Tibial artery (tissue), 4 donors: ENCODE measurements around the gene FGD5.

Experiments used
- DNase-seq, 2 donors: peaks; one replicate each; pipeline ENCODE4 v3.0.0-alpha.2; 2019
- H3K27ac ChIP-seq, 2 donors: fragments of 200-600 bp; sonication (generic) in 1 of 2; 1 replicate in 1 of 2; 2 replicates in 1 of 2; pipeline ENCODE4 v1.5.1; 2018 to 2019; ENCODE audit warnings: mild to moderate bottlenecking in 1 of 2
- H3K27me3 ChIP-seq, 2 donors: fragments of 200-600 bp; sonication (generic) in 1 of 2; one replicate each; pipeline versions ENCODE4 v1.5.1 to v1.6.0; 2016 to 2019
- H3K36me3 ChIP-seq, 3 donors: fragments of 200-600 bp; sonication (generic) in 2 of 3; one replicate each; pipeline ENCODE4 v1.5.1; 2016 to 2019; ENCODE audit warnings: mild to moderate bottlenecking in 2 of 3
- H3K4me1 ChIP-seq, 4 donors: fragments of 200-600 bp; sonication (generic) in 2 of 4; 1 replicate in 3 of 4; 2 replicates in 1 of 4; pipeline ENCODE4 v1.5.1; 2016 to 2019
- H3K4me3 ChIP-seq, 2 donors: fragments of 200-600 bp; sonication (generic) in 1 of 2; 1 replicate in 1 of 2; 2 replicates in 1 of 2; pipeline ENCODE4 v1.5.1; 2018 to 2019; ENCODE audit warnings: mild to moderate bottlenecking in 2 of 2
- H3K9me3 ChIP-seq, 3 donors: fragments of 200-600 bp; sonication (generic) in 1 of 3; one replicate each; pipeline ENCODE4 v1.5.1; 2016 to 2019
- intact Hi-C: fragments of 100-400 bp; cut with DNase I; formaldehyde crosslinking; loops from one replicate; pipeline ENCODE4 v1.15.0; 2023; ENCODE audit warnings: low total_unique reads
- TF ChIP-seq, protein P1 (sequence below), 2 experiments: fragments of 200-600 bp in 1 of 2; fragments of 450-650 bp in 1 of 2; IDR thresholded peaks; one replicate each; pipeline ENCODE4 v1.5.1; 2017 to 2019; ENCODE audit warnings: antibody characterized with exemption in 2 of 2, mild to moderate bottlenecking in 1 of 2, moderate library complexity in 1 of 2

Gene FGD5

DNA sequence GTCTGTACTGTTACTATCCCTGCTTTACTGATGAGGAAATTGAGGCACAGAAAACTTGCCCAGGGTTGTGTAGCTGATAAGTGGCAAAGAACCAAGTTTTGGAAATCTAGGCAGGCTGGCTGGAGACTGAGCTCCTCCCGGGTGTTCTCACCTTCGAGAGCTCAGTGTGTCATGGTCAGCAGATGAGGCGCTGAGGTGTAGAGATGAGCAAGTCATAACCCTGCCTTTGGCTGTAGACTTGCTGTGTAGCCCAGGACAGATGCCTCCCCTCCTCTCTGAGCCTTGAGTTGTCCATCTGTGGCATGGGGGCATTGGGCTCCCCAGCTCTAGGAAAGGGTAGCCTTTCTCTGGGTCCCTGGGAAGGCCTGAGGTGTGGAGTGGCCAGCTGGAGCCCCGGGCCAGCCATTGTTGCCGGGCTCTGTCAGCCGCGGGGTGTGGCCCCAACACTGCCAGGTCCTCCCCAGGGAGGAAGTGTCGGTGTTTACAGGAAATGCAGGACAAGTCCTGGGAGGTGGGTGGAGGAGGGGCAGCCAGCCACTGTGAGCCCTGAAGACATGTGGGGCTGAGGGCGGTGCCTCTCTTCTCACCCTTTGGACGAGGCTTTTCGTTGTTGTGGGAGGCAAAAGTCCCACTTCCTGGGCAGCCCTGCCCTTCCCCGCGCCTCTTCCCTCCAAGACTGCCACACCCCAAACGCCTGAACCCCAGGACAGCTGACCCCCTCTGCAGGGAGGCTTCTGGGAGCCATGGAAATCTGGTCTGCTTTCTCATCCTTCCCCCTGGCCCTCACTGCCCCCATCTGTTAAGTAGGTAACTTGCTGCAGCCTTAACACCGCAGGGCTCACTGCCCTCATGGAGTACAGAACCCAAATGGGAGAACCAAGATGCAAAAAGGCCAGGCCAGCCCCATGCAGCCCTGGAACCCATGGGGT, 29.1 kb downstream of the FGD5 start:
- Histone ChIP-seq H3K4me3 (no peak overlapping the region), H3K9me3 (no peaks in the 10 kb centered on the region), H3K36me3 (no peaks in the 10 kb centered on the region), H3K27me3 (peaks cover 0 to 3% of the 10 kb centered on the region in 2 donors), H3K4me1 (peaks cover 0 to 7% (median 0%) of the 10 kb centered on the region in 4 donors), H3K27ac (no peak overlapping the region)
- intact Hi-C loops: no loop called here
- TF ChIP-seq, protein P1, sequence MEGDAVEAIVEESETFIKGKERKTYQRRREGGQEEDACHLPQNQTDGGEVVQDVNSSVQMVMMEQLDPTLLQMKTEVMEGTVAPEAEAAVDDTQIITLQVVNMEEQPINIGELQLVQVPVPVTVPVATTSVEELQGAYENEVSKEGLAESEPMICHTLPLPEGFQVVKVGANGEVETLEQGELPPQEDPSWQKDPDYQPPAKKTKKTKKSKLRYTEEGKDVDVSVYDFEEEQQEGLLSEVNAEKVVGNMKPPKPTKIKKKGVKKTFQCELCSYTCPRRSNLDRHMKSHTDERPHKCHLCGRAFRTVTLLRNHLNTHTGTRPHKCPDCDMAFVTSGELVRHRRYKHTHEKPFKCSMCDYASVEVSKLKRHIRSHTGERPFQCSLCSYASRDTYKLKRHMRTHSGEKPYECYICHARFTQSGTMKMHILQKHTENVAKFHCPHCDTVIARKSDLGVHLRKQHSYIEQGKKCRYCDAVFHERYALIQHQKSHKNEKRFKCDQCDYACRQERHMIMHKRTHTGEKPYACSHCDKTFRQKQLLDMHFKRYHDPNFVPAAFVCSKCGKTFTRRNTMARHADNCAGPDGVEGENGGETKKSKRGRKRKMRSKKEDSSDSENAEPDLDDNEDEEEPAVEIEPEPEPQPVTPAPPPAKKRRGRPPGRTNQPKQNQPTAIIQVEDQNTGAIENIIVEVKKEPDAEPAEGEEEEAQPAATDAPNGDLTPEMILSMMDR (IDR thresholded peaks at IDR 0.05): no peak
- peak; percentile 60 to 76 for DNase-seq

DNA sequence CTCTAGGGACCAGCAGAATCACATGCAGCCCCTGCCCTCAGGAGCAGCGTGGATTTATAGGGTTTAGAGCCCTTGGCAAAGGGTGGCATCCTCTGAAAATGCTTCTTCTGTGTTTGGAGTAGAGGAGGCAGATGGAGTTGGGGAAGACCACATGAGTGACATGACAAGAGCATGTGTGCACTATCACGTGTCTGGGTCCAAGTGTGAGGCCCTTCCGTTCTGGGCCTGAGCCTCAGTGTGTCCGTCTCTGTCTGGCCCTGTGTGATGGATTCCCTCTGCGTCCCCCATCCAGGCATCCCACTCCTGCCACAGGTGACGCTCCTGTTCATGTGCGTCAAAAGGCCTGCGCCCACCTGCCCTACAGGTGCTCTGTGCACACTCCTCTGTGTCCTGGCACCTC, 30.1 kb downstream of the FGD5 start:
- peaks cover 0 to 7% (median 0%) of the 10 kb centered on the region in 4 donors for H3K4me1 ChIP-seq
- TF ChIP-seq, protein P1 (IDR thresholded peaks at IDR 0.05): no peak
- intact Hi-C loops: no loop called here
- no peaks in the 10 kb centered on the region for H3K9me3 ChIP-seq
- peaks cover 0 to 3% of the 10 kb centered on the region in 2 donors for H3K27me3 ChIP-seq
- no peaks in the 10 kb centered on the region for H3K36me3 ChIP-seq
- no peak overlapping the region for H3K4me3 ChIP-seq
- H3K27ac ChIP-seq: no peak overlapping the region
- DNase-seq: peak in 1 of 2 donors; percentile 35

DNA sequence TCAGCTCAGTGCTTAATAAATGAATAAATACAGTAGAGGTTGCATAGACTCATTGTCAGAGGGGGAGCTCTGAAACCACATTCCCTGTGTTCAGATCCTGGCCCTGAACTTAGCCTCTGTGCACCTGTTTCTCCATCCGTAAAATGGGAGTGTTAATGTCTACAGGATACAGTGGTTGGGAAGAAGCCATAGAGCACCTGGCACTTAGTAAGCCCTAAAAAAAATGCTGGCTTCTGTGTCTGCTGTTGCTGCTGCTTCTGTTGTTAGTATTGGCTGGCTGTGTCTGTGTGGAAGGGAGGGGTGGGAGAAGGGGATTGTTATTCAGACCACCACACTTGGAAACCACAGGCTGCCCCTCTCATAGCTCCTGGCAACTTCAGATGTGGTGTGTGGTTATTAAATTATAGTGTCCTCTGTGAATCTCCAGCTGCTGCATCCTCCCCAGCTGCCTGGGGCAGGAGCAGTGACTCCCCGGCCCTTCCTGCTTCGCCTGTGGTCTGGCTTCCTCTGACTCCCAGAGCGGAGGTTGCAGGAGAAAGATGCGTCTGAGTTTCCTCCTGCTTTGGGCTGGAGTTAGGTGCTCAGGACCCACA, 31.0 kb downstream of the FGD5 start:
- intact Hi-C loops: no loop called here
- H3K9me3 ChIP-seq: no peaks in the 10 kb centered on the region
- H3K4me3 ChIP-seq: no peak overlapping the region
- TF ChIP-seq, protein P1 (IDR thresholded peaks at IDR 0.05): no peak
- no peak overlapping the region for H3K27ac ChIP-seq
- H3K4me1 ChIP-seq: peaks cover 0 to 7% (median 0%) of the 10 kb centered on the region in 4 donors
- H3K36me3 ChIP-seq: no peaks in the 10 kb centered on the region
- peaks cover 0 to 3% of the 10 kb centered on the region in 2 donors for H3K27me3 ChIP-seq
- DNase-seq: peak in 1 of 2 donors; percentile 56

DNA sequence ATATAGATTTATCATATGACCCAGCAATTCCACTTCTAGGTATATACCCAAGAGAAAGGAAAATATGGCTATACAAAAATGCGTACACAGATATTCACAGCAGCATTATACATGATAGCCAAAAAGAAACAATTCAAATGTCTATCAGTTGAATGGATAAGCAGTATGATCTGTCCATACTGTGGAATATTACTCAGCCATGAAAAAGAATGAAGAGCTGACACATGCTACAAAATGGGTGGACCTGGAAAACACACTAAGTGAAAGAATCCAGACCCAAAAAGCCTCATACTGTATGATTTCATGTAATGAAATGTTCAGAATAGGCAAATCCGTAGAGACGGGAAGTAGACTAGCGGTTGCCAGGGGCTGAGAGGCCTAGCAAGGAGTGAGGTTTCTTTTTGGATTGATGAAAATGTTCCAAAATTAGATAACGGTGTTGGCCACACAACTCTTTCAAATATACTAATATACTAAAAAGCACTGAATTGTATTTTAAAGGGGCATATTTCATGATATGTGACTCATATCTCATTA, 33.4 kb downstream of the FGD5 start:
- no peaks in the 10 kb centered on the region for H3K36me3 ChIP-seq
- H3K4me1 ChIP-seq: peaks cover 0 to 7% (median 0%) of the 10 kb centered on the region in 4 donors
- intact Hi-C loops: no loop called here
- peak in 1 of 2 donors; percentile 25 for DNase-seq
- no peaks in the 10 kb centered on the region for H3K27me3 ChIP-seq
- H3K27ac ChIP-seq: no peak overlapping the region
- no peak overlapping the region for H3K4me3 ChIP-seq
- no peaks in the 10 kb centered on the region for H3K9me3 ChIP-seq
- TF ChIP-seq, protein P1 (IDR thresholded peaks at IDR 0.05): no peak

DNA sequence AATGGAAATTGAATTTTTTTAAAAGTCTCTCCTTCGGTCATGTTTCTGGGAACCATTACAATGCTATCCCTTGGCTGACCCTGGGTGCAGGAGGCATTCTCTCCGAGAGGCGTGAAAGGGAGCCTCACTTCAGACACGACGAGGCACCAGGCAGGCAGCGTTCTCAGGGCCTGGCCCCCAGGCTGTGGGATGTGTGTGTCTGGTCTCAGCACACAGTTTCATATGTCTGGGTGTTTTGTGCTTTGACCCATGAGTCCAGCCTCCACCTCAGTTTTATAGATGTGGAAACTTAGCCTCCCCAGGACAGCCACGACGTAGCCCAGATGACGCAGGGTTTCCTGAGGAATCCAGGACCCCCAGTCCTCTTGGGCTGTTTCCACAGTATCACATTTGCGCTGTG, 34.0 kb downstream of the FGD5 start:
- TF ChIP-seq, protein P1 (IDR thresholded peaks at IDR 0.05): no peak
- peak overlapping the region in 1 of 2 donors; percentile 12 for H3K27ac ChIP-seq
- H3K4me1 ChIP-seq: peaks cover 0 to 6% (median 0%) of the 10 kb centered on the region in 4 donors
- H3K9me3 ChIP-seq: no peaks in the 10 kb centered on the region
- H3K36me3 ChIP-seq: no peaks in the 10 kb centered on the region
- no peaks in the 10 kb centered on the region for H3K27me3 ChIP-seq
- intact Hi-C loops: no loop called here
- H3K4me3 ChIP-seq: no peak overlapping the region
- DNase-seq: peak in 1 of 2 donors; percentile 60
